Nucleus accumbens (tissue), 56 donors: ENCODE measurements around the gene SGPP1.
A peak's percentile ranks its signal among the peaks of the same experiment; 100 is the strongest.
"Not testable (repeated sequence)": the region's sequence is repeated elsewhere in the genome, so short reads cannot be mapped to it uniquely, and the experiment has no call there.

Experiments used
- DNase-seq, 56 donors: peaks; one replicate each; lab custom pipeline; 2025; lab: John Stamatoyannopoulos, UW

Gene SGPP1

GRCh38 chr14:63677891-63678379, 49.9 kb downstream of the SGPP1 start:
- DNase-seq = no peak

- no peak for DNase-seq
These were observed 51.2 kb downstream of the SGPP1 start for GRCh38 chr14:63676615-63677014.

- no peak for DNase-seq
These were observed 53.9 kb downstream of the SGPP1 start for GRCh38 chr14:63673886-63674497.

GRCh38 chr14:63673255-63673654, 54.6 kb downstream of the SGPP1 start:
- DNase-seq = no peak

GRCh38 chr14:63672417-63673180, 55.3 kb downstream of the SGPP1 start:
- no peak for DNase-seq

GRCh38 chr14:63671987-63672386, 55.9 kb downstream of the SGPP1 start:
- no peak for DNase-seq

GRCh38 chr14:63670692-63671091, 57.2 kb downstream of the SGPP1 start:
- DNase-seq = no peak

GRCh38 chr14:63666335-63666734, 61.5 kb downstream of the SGPP1 start:
- no peak for DNase-seq

- peak in 1 of 56 donors; percentile 2 for DNase-seq
These were observed 64.2 kb downstream of the SGPP1 start for GRCh38 chr14:63663428-63664341.

- DNase-seq = no peak
These were observed 65.1 kb downstream of the SGPP1 start for GRCh38 chr14:63662776-63663175.

- not testable (repeated sequence) for DNase-seq
These were observed 66.0 kb downstream of the SGPP1 start for GRCh38 chr14:63661881-63662280.

GRCh38 chr14:63659726-63660125, 68.1 kb downstream of the SGPP1 start:
- peak in 45 of 56 donors; percentile 5 to 77 (median 51) for DNase-seq

GRCh38 chr14:63656194-63656593, 71.7 kb downstream of the SGPP1 start:
- DNase-seq = no peak

- DNase-seq = no peak
These were observed 72.9 kb downstream of the SGPP1 start for GRCh38 chr14:63654936-63655335.

- no peak for DNase-seq
These were observed 73.5 kb downstream of the SGPP1 start for GRCh38 chr14:63654346-63654745.

GRCh38 chr14:63652406-63652805, 75.5 kb downstream of the SGPP1 start:
- DNase-seq = no peak

- peak in 11 of 56 donors; percentile 1 to 36 (median 12) for DNase-seq
These were observed 77.5 kb downstream of the SGPP1 start for GRCh38 chr14:63650256-63650952.

- no peak for DNase-seq
These were observed 80.0 kb downstream of the SGPP1 start for GRCh38 chr14:63647696-63648410.

- DNase-seq = no peak
These were observed 83.1 kb downstream of the SGPP1 start for GRCh38 chr14:63644741-63645140.
